Coronary artery (tissue), 2 donors: Measurements from ENCODE around the gene ST6GALNAC1.

Experiments used
- DNase-seq: peaks from one replicate; pipeline ENCODE4 v3.0.0-alpha.2; 2017; ENCODE audit warnings: low spot score
- H3K27ac ChIP-seq, 2 donors: fragments of 200-600 bp; sonication (generic); one replicate each; pipeline ENCODE4 v1.5.1; 2016 to 2019
- H3K4me3 ChIP-seq: fragments of 200-600 bp; sonication (generic); 2 replicates; pipeline ENCODE4 v1.5.1; 2016; ENCODE audit warnings: mild to moderate bottlenecking, moderate library complexity
- CTCF ChIP-seq: fragments of 200-600 bp; sonication (generic); IDR thresholded peaks from one replicate; pipeline ENCODE4 v1.5.1; 2019; ENCODE audit warnings: antibody characterized with exemption

Gene ST6GALNAC1

GRCh38 chr17:76671123-76671911, 27.8 kb upstream of the ST6GALNAC1 start:
- Histone ChIP-seq H3K27ac (peak overlapping the region; percentile 80 to 89), H3K4me3 (peak overlapping the region; percentile 80)
- no peak for TF ChIP-seq CTCF
- DNase-seq: peak; percentile 100

- no peak overlapping the region for H3K27ac ChIP-seq
- TF ChIP-seq CTCF: no peak
- H3K4me3 ChIP-seq: peak overlapping the region; percentile 80
- no peak for DNase-seq
These were observed 27.2 kb upstream of the ST6GALNAC1 start for GRCh38 chr17:76670718-76671122.

- H3K4me3 ChIP-seq: no peak overlapping the region
- no peak overlapping the region for H3K27ac ChIP-seq
These were observed 26.6 kb upstream of the ST6GALNAC1 start for GRCh38 chr17:76670020-76670717.

GRCh38 chr17:76667786-76668453, 24.4 kb upstream of the ST6GALNAC1 start:
- no peak overlapping the region for H3K4me3 ChIP-seq
- TF ChIP-seq CTCF: no peak
- no peak overlapping the region for H3K27ac ChIP-seq
- DNase-seq: no peak

More at GRCh38 chr17:76670020-76670717, 26.6 kb upstream of the ST6GALNAC1 start:
- TF ChIP-seq CTCF: no peak
- no peak for DNase-seq

- no peak for TF ChIP-seq CTCF
- no peak overlapping the region for H3K27ac ChIP-seq
- no peak for DNase-seq
- H3K4me3 ChIP-seq: no peak overlapping the region
These were observed 23.9 kb upstream of the ST6GALNAC1 start for GRCh38 chr17:76667491-76667755.

- Histone ChIP-seq H3K4me3 (no peak overlapping the region), H3K27ac (no peak overlapping the region)
- DNase-seq: no peak
- TF ChIP-seq CTCF: no peak
These were observed 17.1 kb upstream of the ST6GALNAC1 start for GRCh38 chr17:76660656-76661042.
